Measurements from ENCODE around the gene OR2AT4. TPM values are rescaled to one million over a fixed set of nuclear protein-coding genes. Genes with fewer than 3 reads are reported as not detected.
"Not testable (repeated sequence)": the region's sequence is repeated elsewhere in the genome, so short reads cannot be mapped to it uniquely, and the experiment has no call there.

Gene OR2AT4
- polyA plus RNA-seq, 3 donors: not detected

DNA sequence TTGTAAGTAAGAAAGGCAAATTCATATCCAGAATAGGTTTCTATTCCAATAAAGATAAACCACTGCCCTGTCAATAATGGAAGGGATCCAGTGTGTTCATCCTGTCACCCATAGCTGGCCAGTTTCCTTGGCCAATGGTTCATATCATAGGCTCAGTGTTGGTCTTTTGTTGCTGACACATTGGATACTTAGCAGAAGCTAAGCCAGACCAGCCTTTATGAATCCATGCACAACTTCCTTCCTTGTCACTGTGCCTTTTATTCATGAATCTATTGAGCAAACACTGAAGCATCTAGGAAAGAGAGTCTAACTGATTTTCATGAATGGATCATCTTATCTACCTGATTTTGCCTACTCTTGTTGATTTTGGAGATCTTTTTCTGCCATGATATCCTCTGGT, 20.0 kb downstream of the OR2AT4 start:
- no peak overlapping the region for H3K27ac ChIP-seq (ENCODE audit: low read depth, low read length)

DNA sequence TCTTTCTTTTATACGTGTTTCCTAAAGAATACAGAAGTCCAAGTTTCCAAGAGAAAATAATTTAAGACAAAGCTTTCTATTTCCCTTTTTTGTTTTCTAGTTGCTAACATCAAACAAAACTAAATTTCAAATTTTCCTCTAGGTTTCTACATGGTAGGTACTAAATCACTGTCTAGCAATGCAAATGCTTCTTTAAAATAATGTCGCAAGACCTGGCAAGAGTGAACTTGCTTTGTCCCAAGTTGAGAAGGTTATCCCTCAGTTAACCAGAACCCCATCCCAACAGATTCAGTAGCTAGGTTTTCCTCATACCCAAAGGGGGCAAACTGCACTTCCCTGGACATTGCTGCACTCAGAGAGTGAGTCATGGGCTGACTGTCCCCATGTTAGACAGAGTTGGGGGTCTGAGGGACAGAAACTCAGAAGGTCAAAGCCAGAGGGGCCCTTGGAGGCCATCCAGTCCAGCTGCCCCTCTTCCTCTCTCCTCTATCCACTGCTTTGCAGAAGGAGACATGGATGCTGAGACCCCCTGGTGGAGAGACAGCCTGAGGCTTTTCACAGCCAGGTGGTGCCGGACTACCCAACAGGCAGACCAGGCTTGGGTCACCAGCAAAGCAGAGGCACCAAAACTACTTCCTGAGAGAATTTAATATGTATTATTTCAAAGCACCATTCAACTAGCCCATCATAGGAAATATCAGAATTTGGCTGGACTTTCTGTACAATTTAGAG, 23.1 kb downstream of the OR2AT4 start:
- 82 to 88% (median 87%) methylated on average over 3 of the region's 3 CpGs for WGBS, 3 donors
- H3K27ac ChIP-seq (ENCODE audit: low read depth, low read length): no peak overlapping the region

DNA sequence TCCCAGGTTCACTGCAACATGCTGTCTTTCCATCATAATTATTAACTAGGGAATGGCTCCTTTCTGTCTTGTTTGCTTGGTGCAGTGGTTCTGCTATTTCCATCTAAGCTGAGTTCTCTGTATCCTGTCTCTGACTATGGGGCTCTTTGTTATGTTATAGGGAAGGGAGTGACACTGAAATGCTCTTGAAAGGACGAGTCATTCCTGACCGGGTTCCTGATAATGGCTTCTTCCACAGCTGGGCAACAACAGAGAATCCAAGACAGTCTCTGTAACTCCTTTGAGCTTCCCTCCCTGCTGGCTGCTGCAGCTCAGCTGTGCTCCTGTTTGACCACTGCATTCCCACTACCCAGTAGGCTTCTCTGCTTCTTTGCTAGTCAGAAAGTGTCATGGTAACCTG, 24.1 kb downstream of the OR2AT4 start:
- 8 to 31% (median 24%) methylated on average over 2 of the region's 2 CpGs for WGBS, 3 donors
- H3K27ac ChIP-seq (ENCODE audit: low read depth, low read length): no peak overlapping the region

- 80 to 88% (median 87%) methylated on average over 4 of the region's 4 CpGs for WGBS, 3 donors
- no peak overlapping the region for H3K27ac ChIP-seq (ENCODE audit: low read depth, low read length)
These were observed 27.2 kb downstream of the OR2AT4 start for GRCh38 chr11:75069473-75069872.

DNA sequence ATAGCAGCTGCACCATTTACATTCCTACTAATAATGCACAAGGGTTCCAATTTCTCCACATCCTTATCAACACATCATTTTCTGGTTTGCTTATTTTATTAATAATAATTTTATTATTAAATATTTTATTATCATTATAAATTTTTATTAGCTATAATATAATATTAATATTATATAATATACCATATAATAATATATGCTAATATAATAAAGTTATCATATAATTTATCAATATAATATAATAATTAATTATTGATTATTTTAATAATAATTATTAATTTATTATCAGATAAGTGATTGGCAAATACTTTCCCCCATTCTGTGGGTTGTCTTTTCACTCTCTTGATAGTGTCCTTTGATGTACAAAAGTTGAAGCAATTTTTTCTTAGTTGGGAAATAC, 27.7 kb downstream of the OR2AT4 start:
- H3K27ac ChIP-seq (ENCODE audit: low read depth, low read length): no peak overlapping the region

DNA sequence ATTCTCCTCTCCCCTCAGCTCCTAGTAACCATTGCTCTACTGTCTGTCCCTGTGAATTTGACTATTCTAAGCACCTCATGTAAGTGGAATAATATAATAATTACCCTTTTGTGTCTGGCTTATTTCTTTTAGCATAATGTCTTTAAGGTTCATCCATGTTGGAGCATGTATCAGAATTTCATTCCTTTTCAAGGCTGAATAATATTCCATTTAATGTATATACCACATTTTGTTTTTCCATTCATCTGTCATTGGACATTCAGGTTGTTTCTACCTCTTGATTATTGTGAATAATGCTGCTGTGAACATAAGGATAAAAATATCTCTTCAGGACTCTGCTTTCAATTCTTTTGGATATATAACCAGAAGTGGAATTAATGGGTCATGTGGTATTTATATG, 28.1 kb downstream of the OR2AT4 start:
- H3K27ac ChIP-seq (ENCODE audit: low read depth, low read length): no peak overlapping the region

DNA sequence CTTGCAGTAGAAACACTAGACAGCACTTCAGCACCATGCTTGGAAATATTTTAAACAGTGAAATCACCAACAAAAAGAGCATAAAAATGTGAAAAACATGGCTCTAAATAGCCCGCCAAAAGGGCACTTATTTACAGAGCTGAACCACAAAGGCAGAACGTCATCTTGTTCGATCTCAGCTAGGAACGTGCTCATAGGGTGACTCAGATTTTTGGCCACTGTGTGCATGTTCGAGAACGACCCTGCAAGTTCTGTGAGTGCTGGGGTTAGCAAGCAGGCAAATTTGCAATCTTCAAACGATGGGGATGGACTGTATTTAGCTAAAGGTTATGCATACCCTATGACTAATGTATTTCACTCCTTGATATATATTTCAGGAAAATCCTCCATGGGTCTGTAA, 30.6 kb downstream of the OR2AT4 start:
- WGBS, 3 donors: 74 to 84% (median 83%) methylated on average over 7 of the region's 7 CpGs
- H3K27ac ChIP-seq (ENCODE audit: low read depth, low read length): no peak overlapping the region

GRCh38 chr11:75063741-75064314, 32.8 kb downstream of the OR2AT4 start:
- no peak overlapping the region for H3K27ac ChIP-seq (ENCODE audit: low read depth, low read length)
- 51 to 61% (median 58%) methylated on average over 3 of the region's 3 CpGs for WGBS, 3 donors

DNA sequence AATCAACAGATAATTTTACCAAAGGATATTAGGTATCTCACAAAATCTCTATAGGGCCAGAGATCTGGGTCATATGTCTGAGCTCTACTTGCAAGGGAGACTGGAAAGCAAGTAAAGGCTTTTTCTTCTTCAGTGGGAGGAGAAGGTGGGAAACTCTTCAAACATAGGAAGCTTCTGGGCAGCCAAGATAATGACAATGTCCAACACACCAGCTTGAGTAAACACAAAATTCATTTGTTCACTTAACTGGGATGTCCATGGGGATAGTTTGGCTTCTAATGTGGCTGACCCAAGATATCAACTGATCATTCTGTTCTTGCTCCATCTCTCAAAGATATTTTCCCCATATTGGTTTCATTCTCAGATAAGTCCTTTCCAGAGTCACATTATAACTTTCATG, 37.4 kb downstream of the OR2AT4 start:
- H3K27ac ChIP-seq (ENCODE audit: low read depth, low read length): no peak overlapping the region

- no peak overlapping the region for H3K27ac ChIP-seq (ENCODE audit: low read depth, low read length)
- WGBS, 3 donors: 55 to 87% (median 73%) methylated on average over 3 of the region's 3 CpGs
These were observed 39.9 kb downstream of the OR2AT4 start for GRCh38 chr11:75056814-75057213.

- whole genome bisulfite sequencing, 3 donors: 83 to 93% (median 91%) methylated on average over 6 of the region's 6 CpGs
- H3K27ac ChIP-seq (ENCODE audit: low read depth, low read length): no peak overlapping the region
These were observed 41.2 kb downstream of the OR2AT4 start for GRCh38 chr11:75055511-75055910.

DNA sequence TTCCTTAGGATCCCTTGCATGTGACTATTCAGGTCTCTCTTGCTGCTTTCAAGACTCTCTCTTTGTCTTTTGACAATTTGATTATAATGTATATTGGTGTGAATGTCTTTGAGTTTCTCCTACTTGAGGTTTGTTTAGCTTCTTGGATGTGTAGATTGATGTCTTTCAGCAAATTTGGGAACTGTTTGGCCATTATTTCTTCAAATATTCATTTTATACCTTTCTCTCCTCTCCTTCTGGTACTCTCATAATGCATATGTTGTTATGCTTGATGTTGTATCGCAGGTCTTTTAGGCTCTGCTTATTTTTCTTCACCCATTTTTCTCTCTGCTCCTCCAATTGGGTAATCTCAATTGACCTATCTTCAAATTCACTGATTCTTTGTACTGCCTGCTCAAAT, 44.2 kb downstream of the OR2AT4 start:
- WGBS, 3 donors: 37 to 100% (median 96%) methylated on average over 1 of the region's 1 CpG
- no peak overlapping the region for H3K27ac ChIP-seq (ENCODE audit: low read depth, low read length)

- no peak overlapping the region for H3K27ac ChIP-seq (ENCODE audit: low read depth, low read length)
- 53 to 87% (median 85%) methylated on average over 5 of the region's 5 CpGs for WGBS, 3 donors
These were observed 45.6 kb downstream of the OR2AT4 start for GRCh38 chr11:75051043-75051442.

DNA sequence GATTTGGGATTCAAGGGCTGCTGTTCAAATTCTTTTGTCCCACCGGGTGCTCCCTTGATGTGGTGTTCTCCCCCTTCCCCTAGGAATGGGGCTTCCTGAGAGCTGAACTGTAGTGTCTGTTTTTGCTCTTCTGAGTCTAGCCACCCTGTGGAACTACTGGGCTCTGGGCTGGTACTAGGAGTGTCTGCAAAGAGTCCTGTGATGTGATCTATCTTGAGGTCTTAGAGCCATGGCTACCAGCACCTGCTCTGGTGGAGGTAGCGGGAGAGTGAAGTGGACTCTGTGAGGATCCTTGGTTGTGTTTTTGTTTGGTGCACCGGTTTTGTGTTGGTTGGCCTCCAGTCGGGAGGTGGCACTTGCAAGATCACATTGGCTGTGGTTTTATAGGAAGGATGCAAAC, 46.2 kb downstream of the OR2AT4 start:
- H3K27ac ChIP-seq (ENCODE audit: low read depth, low read length): no peak overlapping the region
- 75 to 97% (median 92%) methylated on average over 4 of the region's 4 CpGs for WGBS, 3 donors

DNA sequence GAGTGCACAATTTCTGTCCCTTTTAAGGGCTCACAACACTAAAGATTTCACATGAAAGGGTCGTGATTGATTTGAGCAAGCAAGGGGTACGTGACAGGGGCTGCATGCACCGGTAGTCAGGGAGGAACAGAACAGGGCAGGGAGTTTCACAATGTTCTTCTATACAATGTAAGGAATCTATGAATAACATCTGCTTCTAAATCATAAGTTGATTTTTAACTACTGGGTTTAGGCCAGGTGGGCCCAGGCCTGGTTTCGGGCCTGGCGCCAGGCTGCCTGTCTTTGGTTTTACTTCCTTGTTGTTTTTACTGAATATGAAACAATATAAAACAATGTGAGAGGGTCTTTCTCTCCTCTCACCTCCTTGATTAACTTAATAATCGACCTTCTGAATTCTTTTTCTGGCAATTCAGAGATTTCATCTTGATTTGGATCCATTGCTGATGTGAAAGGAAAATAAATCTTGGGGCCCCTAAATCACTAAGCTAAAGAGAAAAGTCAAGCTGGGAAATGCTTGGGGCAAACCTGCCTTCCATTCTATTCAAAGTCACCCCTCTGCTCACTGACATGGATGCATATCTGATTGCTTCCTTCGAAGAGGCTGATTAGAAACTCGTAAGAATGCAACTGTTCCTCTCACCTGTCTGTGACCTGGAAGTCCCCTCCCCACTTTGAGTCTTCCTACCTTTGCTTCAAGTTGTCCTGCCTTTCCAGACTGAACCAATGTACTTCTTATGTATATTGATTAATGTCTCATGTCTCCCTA, 47.0 kb downstream of the OR2AT4 start:
- not testable (repeated sequence) for H3K27ac ChIP-seq (ENCODE audit: low read depth, low read length)
- WGBS, 3 donors: 47 to 79% (median 68%) methylated on average over 7 to 8 of the region's 8 CpGs

- whole genome bisulfite sequencing, 3 donors: 87 to 94% (median 88%) methylated on average over 4 of the region's 4 CpGs
- no peak overlapping the region for H3K27ac ChIP-seq (ENCODE audit: low read depth, low read length)
These were observed 49.5 kb downstream of the OR2AT4 start for GRCh38 chr11:75047191-75047590.

GRCh38 chr11:75046668-75047067, 50.0 kb downstream of the OR2AT4 start:
- WGBS, 3 donors: 74 to 91% (median 75%) methylated on average over 5 of the region's 5 CpGs

GRCh38 chr11:75044381-75045170, 52.1 kb downstream of the OR2AT4 start:
- H3K27ac ChIP-seq (ENCODE audit: low read depth, low read length): not testable (repeated sequence)
- WGBS, 3 donors: 85 to 89% (median 87%) methylated on average over 15 of the region's 15 CpGs

More at GRCh38 chr11:75046668-75047067, 50.0 kb downstream of the OR2AT4 start:
- H3K27ac ChIP-seq (ENCODE audit: low read depth, low read length): not testable (repeated sequence)

- 27 to 64% (median 44%) methylated on average over 3 of the region's 3 CpGs for WGBS, 3 donors
These were observed 54.9 kb downstream of the OR2AT4 start for GRCh38 chr11:75041821-75042220.

More at GRCh38 chr11:75041821-75042220, 54.9 kb downstream of the OR2AT4 start:
- H3K27ac ChIP-seq (ENCODE audit: low read depth, low read length): not testable (repeated sequence)
